Stomach (tissue), 4 donors: ENCODE data around the gene GAREM2.

Source experiments
- CTCF ChIP-seq, 7 experiments: fragments of 450-650 bp in 4 of 7; fragments of 200-600 bp in 3 of 7; sonication (generic) in 3 of 7; IDR thresholded peaks; one replicate each; pipeline ENCODE4 v1.5.1; 2016 to 2019; ENCODE audit warnings: antibody characterized with exemption in 7 of 7, control low read depth in 2 of 7, mild to moderate bottlenecking in 1 of 7
- EP300 ChIP-seq: sonication (generic); formaldehyde crosslinking; IDR thresholded peaks from one replicate; pipeline ENCODE4 v1.6.1; 2017; ENCODE audit warnings: antibody characterized with exemption
- POLR2A ChIP-seq, 4 donors: fragments of 450-650 bp; IDR thresholded peaks; one replicate each; pipeline ENCODE4 v1.6.1; 2016; ENCODE audit warnings: antibody characterized with exemption in 4 of 4, control low read depth in 2 of 4, mild to moderate bottlenecking in 1 of 4, moderate library complexity in 1 of 4
- POLR2AphosphoS5 ChIP-seq, 3 donors: sonication (generic); formaldehyde crosslinking; IDR thresholded peaks; one replicate each; pipeline ENCODE4 v1.6.1; 2016; ENCODE audit warnings: antibody characterized with exemption in 3 of 3

GRCh38 chr2:26223018-26223417, 50.1 kb downstream of the GAREM2 start:
- TF ChIP-seq POLR2A (IDR thresholded peaks at IDR 0.05) (no peak), CTCF (IDR thresholded peaks at IDR 0.05) (no peak), EP300 (no peak), POLR2AphosphoS5 (IDR thresholded peaks at IDR 0.05) (no peak)
